M059J (cell line): ENCODE results near the gene BIRC5. TPM values are rescaled to one million over a fixed set of nuclear protein-coding genes. Genes with fewer than 3 reads are reported as not detected.
"Not testable (repeated sequence)": the region's sequence is repeated elsewhere in the genome, so short reads cannot be mapped to it uniquely, and the experiment has no call there.

Experiments used
- DNase-seq: peaks from one replicate; pipeline ENCODE4 v3.0.0-alpha.2; 2012; ENCODE audit warnings: low read depth
- total RNA-seq: library from RNA; depleted of rRNA; stranded (reverse); fragments of >200 nt; shearing (Covaris generic); gene quantifications from 2 replicates; pipeline ENCODE4 v1.2.3, GENCODE V29; 2014

BIRC5 gene
- total RNA-seq, 1 experiment from 2014 or later: 148 TPM

- DNase-seq: no peak
Observed at GRCh38 chr17:78224231-78225087, 10.4 kb downstream of the BIRC5 start.

GRCh38 chr17:78225088-78225865, 11.2 kb downstream of the BIRC5 start:
- no peak for DNase-seq

GRCh38 chr17:78226055-78226758, 12.2 kb downstream of the BIRC5 start:
- DNase-seq: no peak

DNA sequence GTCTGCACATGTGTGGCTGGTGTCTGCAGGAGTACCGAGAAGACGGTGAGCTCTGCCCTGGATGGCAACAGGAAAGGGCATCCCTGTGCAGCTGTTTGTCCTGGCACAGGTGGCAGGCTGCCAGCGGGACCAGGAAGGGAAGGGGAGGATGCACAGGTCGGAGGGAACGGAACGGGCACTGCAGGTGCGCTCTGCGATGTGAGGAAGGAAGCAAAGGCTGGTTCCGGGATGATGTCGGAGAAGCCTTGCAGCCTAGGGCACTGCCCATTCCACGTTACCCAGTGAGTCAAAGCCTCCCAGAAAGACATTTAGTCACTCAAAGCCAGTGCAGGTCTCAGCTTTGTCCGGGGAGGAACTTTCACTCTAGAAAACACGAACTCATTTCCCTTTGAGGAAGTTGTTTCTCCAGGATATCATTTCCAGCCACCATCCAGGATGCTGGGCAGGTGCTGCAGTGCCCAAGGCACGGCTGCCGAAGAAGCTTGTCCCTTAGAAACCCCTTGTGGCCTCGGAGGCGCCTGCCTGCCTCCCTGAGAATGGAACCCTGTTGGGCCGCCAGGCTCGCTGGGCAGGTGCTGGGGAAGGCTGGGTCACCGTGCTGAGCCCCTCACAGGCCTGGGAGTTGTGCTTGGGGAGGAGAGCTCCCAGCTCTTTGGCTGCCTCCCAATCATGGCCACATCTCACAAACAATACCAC, 12.9 kb downstream of the BIRC5 start:
- DNase-seq: peak; percentile 31

GRCh38 chr17:78227455-78227916, 13.4 kb downstream of the BIRC5 start:
- DNase-seq: peak; percentile 46

DNA sequence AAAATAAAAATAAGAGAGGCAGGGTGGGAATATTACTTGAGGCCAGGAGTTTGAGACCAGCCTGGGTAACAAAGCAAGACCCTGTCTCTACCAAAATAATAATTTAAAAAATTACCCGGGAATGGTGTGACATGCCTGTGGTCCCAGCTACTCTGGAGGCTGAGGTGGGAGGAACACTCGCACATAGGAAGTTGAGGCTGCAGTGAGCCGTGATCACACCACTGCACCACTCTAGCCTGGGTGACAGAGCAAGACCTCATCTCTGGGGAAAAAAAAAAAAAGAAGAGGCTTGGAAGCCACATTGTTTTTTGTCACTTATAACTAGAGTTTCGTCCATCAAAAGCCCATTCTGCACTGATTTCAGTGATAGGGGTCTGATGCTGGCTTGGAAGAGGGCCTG, 14.1 kb downstream of the BIRC5 start:
- no peak for DNase-seq

DNA sequence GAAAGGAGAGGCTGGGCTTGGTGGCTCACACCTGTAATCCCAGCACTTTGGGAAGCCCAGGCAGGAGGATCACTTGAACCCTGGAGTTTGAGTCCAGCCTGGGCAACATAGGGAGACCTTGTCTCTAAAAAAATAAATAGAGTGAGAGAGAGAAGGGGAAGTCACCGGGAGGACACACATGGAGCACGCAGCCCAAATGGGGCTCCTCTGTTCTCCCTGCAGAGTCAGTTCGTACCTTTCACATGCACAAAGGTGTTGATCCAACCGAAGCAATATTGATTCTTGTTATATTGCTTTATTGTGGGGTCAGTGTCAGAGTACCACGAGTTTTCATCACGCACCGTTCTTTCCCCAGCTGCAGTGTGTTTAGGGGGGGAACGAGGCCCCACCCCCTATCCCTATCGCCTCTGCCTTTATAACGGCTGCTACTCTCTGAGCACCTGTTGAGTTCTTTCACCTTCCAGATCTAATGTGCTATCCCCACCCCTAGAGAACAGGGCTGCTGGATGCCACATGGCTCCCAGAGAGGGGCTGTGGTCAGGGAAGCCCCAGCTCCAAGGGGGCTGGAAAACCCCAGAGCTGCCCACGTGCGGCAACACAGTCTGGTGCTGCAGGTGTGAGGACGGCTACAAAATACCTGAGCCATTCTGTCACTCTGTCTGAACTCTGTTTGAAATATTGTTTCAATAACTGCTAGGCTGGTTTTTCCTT, 16.4 kb downstream of the BIRC5 start:
- DNase-seq: no peak

GRCh38 chr17:78230996-78231935, 17.2 kb downstream of the BIRC5 start, which contains the start of gene TMEM235:
TSS of gene TMEM235 (plus strand) at chr17:78231631. CDS start at chr17:78232024, 393 bp downstream.
- no peak for DNase-seq

DNA sequence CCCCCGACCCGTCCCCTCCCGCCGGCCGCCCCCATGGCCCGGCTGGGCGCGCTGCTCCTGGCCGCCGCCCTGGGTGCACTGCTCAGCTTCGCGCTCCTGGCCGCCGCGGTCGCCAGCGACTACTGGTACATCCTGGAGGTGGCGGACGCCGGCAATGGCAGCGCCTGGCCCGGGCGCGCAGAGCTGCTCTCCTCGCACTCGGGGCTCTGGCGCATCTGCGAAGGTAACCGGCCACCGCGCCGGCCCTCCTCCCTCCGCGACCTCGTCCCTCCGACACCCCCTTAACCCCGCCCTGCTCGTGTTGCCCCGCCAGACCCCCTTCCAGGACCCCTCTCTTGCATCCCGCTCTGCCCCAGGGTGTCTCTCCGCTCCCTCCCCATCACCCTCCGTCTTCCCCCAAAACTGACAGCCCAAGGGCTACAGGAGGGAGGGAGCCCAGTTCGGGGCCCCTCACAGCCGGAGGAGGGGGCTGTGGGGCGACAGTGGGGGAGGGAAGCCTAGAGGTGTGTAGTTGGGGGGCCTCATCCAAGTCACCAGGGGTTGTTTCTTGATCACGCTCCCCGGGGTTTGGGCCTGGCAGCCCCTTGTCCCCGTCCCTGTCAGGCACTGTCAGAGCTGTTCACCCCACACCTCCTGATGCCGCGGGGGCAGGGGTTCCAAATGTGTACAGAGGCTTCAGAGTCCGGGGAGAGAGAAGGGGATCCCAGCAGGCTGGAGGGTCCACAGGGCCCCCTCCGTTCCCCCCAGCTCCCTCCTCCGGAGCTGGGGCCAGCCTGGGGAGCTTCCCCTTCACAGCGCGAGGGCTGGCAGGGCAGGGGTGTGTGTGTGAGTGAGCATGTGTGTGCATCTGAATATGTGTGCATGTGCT, 18.2 kb downstream of the BIRC5 start:
- DNase-seq: no peak

- DNase-seq: no peak
Observed at GRCh38 chr17:78232859-78233173, 18.8 kb downstream of the BIRC5 start.

GRCh38 chr17:78233678-78234077, 19.6 kb downstream of the BIRC5 start:
- DNase-seq: no peak

DNA sequence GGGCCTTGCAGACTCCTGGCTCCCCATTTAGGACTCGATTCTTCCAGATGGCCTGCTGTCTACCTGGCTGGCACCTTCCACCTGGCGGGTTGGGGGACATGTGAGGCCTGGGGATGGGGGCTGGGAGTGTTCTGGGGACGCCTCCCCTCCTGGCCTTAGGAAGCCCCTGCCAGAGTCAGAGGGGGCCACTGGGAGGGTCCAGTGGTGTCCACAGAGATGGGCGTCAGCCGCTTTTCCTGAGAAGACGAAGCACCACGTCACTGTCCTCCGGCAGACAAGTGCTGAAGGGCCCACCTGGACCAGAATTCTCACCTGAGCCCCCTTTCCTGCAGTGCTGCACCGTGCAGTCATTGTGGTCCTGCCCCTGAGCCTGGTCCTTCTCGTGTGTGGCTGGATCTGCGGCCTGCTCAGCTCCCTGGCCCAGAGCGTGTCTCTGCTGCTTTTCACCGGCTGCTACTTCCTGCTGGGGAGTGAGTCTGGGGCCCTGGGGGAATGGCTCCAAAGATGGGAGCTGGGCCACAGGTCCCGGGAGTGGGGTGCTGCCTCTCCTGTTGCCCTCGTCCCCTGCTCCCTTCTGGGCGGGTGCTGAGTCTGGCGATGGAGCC, 20.3 kb downstream of the BIRC5 start:
- no peak for DNase-seq

DNA sequence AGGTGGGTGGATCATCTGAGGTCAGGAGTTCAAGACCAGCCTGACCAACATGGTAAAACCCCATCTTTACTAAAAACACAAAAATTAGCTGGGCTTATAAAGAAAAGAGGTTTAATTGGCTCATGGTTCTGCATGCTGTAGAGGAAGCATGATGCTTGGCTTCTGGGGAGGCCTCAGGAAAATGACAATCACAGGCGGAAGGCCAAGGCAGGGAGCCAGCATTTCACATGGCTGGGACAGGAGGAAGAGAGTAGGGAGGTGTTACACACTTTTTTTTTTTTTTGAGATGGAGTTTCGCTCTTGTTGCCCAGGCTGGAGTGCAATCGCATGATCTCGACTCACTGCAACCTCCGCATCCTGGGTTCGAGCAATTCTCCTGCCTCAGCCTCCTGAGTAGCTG, 21.0 kb downstream of the BIRC5 start:
- DNase-seq: not testable (repeated sequence)

GRCh38 chr17:78235885-78236284, 21.8 kb downstream of the BIRC5 start:
- DNase-seq: no peak

GRCh38 chr17:78236362-78237127, 22.5 kb downstream of the BIRC5 start:
- no peak for DNase-seq

DNA sequence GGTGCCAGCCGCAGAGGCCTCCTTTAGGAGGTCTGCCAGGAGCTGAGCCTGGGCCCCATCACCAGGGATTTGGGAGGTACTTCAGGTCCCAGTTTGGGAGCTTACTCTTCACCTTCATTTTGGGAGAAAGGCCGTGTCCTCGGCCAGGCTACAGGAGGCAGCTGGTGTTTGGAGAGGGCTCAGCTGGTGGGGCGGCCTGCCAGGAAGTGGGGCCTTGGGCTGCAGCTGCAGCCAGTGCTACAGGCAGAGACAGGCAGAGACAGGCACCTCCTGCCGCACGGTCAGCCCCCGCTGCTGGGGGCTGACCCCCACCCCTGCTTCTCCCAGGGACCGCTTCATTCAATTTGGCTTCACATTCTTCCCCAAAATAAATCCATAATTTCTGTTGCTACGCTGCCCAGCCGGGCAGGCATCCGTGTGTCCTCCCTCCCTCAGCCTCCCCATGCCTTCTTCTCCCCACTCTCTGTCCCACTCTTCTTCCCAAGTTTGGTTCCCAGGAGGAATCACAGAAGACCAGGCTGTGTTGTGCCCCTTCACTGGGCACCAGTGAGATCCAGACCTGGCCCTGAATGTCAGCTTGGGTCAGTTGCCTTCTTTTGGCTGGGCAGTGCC, 23.5 kb downstream of the BIRC5 start:
- no peak for DNase-seq

- DNase-seq: no peak
Observed at GRCh38 chr17:78238823-78239488, 24.9 kb downstream of the BIRC5 start.
